ENCODE measurements around the gene RNU1-1.

The RNU1-1 gene

DNA sequence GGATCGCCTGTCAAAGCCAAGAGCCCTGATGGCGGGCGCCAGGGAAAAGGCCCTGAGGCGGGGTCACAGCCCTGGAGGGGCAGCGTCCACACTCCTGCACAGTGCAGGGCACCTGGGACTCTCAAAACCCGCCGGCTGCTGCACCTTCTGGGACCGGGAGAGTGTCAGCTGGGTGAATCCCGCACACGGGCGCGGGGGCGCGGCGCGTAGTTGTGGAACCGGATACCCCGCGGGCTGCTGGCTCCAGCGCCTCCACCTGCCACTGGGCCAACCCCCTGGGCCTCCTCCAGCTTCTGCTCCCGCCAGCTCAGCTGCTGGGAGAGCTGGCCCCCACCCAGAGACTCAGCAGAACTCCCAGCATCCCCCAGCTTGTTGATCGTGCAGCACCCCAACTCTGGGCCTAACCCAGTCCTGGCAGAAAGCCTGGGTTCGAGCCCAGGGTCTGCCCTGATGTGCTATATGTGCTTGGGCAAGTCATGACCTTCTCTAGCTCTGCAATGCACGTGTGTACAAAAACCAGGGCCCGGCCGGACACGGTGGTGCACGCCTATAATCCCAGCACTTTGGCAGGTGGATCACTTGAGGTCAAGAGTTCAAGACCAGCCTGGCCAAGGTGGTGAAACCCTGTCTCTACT, 39.8 kb downstream of the RNU1-1 start:
- Histone ChIP-seq H3K9me2 (replicated peaks; ENCODE audit: insufficient read depth, low read length) (no peaks in the 10 kb centered on the region), H2AFZ (ENCODE audit: low read depth, low read length, severe bottlenecking) (no peak overlapping the region), H3K9ac (ENCODE audit: low read length) (no peak overlapping the region), H3F3A (ENCODE audit: insufficient read depth) (no peaks in the 10 kb centered on the region), H3K9me3 (ENCODE audit: insufficient read depth, low read length) (no peaks in the 10 kb centered on the region), H3K27ac (ENCODE audit: low read depth, low read length) (no peak overlapping the region), H3K4me3 (ENCODE audit: insufficient read depth, low read length, poor library complexity, severe bottlenecking) (no peak overlapping the region), H3K27me3 (ENCODE audit: low read length) (no peaks in the 10 kb centered on the region), H3K36me3 (ENCODE audit: low read length) (no peaks in the 10 kb centered on the region), H3K4me2 (ENCODE audit: low read depth, low read length, poor library complexity, severe bottlenecking) (no peak overlapping the region), H3K79me2 (ENCODE audit: insufficient read depth, low read length) (no peaks in the 10 kb centered on the region), H4K20me1 (ENCODE audit: low read depth, low read length) (no peaks in the 10 kb centered on the region)
- no peak for TF ChIP-seq EZH2phosphoT487 (conservative IDR thresholded peaks at IDR 0.05; ENCODE audit: low read length)
- TF ChIP-seq, protein P1, sequence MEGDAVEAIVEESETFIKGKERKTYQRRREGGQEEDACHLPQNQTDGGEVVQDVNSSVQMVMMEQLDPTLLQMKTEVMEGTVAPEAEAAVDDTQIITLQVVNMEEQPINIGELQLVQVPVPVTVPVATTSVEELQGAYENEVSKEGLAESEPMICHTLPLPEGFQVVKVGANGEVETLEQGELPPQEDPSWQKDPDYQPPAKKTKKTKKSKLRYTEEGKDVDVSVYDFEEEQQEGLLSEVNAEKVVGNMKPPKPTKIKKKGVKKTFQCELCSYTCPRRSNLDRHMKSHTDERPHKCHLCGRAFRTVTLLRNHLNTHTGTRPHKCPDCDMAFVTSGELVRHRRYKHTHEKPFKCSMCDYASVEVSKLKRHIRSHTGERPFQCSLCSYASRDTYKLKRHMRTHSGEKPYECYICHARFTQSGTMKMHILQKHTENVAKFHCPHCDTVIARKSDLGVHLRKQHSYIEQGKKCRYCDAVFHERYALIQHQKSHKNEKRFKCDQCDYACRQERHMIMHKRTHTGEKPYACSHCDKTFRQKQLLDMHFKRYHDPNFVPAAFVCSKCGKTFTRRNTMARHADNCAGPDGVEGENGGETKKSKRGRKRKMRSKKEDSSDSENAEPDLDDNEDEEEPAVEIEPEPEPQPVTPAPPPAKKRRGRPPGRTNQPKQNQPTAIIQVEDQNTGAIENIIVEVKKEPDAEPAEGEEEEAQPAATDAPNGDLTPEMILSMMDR (IDR thresholded peaks at IDR 0.05; ENCODE audit: insufficient read depth, low read length, poor library complexity, severe bottlenecking) = no peak

DNA sequence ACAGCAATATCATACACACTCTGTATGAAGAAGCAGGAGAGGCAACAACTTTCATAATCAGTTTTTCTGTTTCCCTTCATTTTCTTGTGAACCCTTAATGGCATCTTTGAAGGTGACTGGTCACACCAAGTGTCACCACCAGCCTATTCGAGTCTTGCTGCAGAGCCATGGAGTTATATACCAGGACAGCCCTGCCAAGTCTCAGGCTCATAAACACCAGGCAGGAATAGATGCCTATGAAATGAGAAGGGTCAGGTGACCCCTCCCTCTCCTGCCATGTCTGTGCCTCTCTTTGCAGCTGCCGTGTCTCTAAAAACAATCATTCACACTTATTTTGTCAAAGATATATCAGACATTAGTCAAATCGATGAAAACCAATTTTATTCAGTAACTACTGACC, 45.5 kb downstream of the RNU1-1 start:
- Histone ChIP-seq H3K27me3 (ENCODE audit: low read length) (no peaks in the 10 kb centered on the region), H3K36me3 (ENCODE audit: low read length) (no peaks in the 10 kb centered on the region), H3F3A (ENCODE audit: insufficient read depth) (no peaks in the 10 kb centered on the region), H3K9ac (ENCODE audit: low read length) (no peak overlapping the region), H3K27ac (ENCODE audit: low read depth, low read length) (no peak overlapping the region), H3K4me2 (ENCODE audit: low read depth, low read length, poor library complexity, severe bottlenecking) (no peak overlapping the region), H3K79me2 (ENCODE audit: insufficient read depth, low read length) (no peaks in the 10 kb centered on the region), H3K9me2 (replicated peaks; ENCODE audit: insufficient read depth, low read length) (no peaks in the 10 kb centered on the region), H3K4me3 (ENCODE audit: insufficient read depth, low read length, poor library complexity, severe bottlenecking) (no peak overlapping the region), H2AFZ (ENCODE audit: low read depth, low read length, severe bottlenecking) (no peak overlapping the region), H4K20me1 (ENCODE audit: low read depth, low read length) (no peaks in the 10 kb centered on the region), H3K9me3 (ENCODE audit: insufficient read depth, low read length) (no peaks in the 10 kb centered on the region)
- no peak for TF ChIP-seq EZH2phosphoT487 (conservative IDR thresholded peaks at IDR 0.05; ENCODE audit: low read length)
- TF ChIP-seq, protein P1 (IDR thresholded peaks at IDR 0.05; ENCODE audit: insufficient read depth, low read length, poor library complexity, severe bottlenecking) = no peak

DNA sequence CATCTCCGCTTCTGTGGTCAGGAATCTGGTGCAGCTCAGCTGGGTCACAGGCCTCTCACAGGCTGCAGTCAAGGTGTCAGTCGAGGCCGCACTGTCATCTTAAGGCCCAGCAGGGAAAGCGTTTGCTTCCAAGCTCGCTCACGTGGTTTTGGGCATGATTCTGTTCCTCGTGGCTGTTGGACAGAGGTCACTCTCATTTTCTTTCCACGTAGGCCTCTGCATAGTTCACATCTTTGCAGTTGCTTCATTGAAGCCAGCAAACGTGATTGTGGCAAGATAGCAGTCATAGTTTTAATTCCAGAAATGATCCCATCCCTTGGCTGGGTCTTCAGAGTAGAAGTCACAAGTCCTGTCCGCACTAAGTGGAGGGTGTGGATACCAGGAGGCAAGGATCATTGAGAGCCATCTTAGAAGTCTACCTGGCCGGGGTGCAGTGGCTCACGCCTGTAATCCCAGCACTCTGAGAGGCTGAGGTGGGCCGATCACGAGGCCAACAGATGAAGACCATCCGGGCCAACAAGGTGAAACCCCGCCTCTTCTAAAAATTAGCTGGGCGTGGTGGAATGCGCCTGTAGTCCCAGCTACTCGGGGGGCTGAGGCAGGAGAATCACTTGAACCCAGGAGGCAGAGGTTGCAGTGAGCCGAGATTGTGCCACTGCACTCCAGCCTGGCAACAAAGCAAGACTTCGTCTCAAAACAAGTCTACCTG, 49.0 kb downstream of the RNU1-1 start:
- H3K27ac ChIP-seq (ENCODE audit: low read depth, low read length) = no peak overlapping the region
- H3K27me3 ChIP-seq (ENCODE audit: low read length) = no peaks in the 10 kb centered on the region
- no peaks in the 10 kb centered on the region for H4K20me1 ChIP-seq (ENCODE audit: low read depth, low read length)
- no peaks in the 10 kb centered on the region for H3K36me3 ChIP-seq (ENCODE audit: low read length)
- H3K9me3 ChIP-seq (ENCODE audit: insufficient read depth, low read length) = no peaks in the 10 kb centered on the region
- TF ChIP-seq, protein P1 (IDR thresholded peaks at IDR 0.05; ENCODE audit: insufficient read depth, low read length, poor library complexity, severe bottlenecking) = no peak
- no peak for TF ChIP-seq EZH2phosphoT487 (conservative IDR thresholded peaks at IDR 0.05; ENCODE audit: low read length)
- H3F3A ChIP-seq (ENCODE audit: insufficient read depth) = no peaks in the 10 kb centered on the region
- no peaks in the 10 kb centered on the region for H3K79me2 ChIP-seq (ENCODE audit: insufficient read depth, low read length)
- H3K9me2 ChIP-seq (replicated peaks; ENCODE audit: insufficient read depth, low read length) = no peaks in the 10 kb centered on the region
- no peak overlapping the region for H3K4me2 ChIP-seq (ENCODE audit: low read depth, low read length, poor library complexity, severe bottlenecking)
- no peak overlapping the region for H3K4me3 ChIP-seq (ENCODE audit: insufficient read depth, low read length, poor library complexity, severe bottlenecking)
- no peak overlapping the region for H3K9ac ChIP-seq (ENCODE audit: low read length)
- H2AFZ ChIP-seq (ENCODE audit: low read depth, low read length, severe bottlenecking) = no peak overlapping the region
